ENCODE measurements around the gene UNC119. TPM values are rescaled to one million over a fixed set of nuclear protein-coding genes. Genes with fewer than 3 reads are reported as not detected.

Gene UNC119
- total RNA-seq, 2 experiments from 2014 or later = 38.6 to 46.6 TPM

- peaks cover 1% of the 10 kb centered on the region for H3K27me3 Mint-ChIP-seq
- no peak for DNase-seq
- no peak overlapping the region for H3K4me3 Mint-ChIP-seq
- no peaks in the 10 kb centered on the region for H3K4me1 Mint-ChIP-seq
- H3K36me3 Mint-ChIP-seq (ENCODE audit: low read depth) = no peaks in the 10 kb centered on the region
- H3K27ac Mint-ChIP-seq = no peak overlapping the region
- no peaks in the 10 kb centered on the region for H3K9me3 Mint-ChIP-seq
- POLR2A ChIA-PET = no interaction called here
- CTCF ChIA-PET = interaction anchor here (0.5 to 1.6 kb wide), 7 partner anchors 9 to 875 kb away, joined by 3 to 4 read pairs (median 3); no protein-coding TSS in a partner anchor
Observed at GRCh38 chr17:28534740-28535375, 17.6 kb downstream of the UNC119 start.

GRCh38 chr17:28533091-28533807 lies 19.2 kb downstream of the UNC119 start:
- Mint-ChIP-seq H3K27me3 (peaks cover 1% of the 10 kb centered on the region), H3K9me3 (no peaks in the 10 kb centered on the region), H3K36me3 (ENCODE audit: low read depth) (no peaks in the 10 kb centered on the region), H3K27ac (no peak overlapping the region), H3K4me1 (no peaks in the 10 kb centered on the region), H3K4me3 (no peak overlapping the region)
- CTCF ChIA-PET = no interaction called here
- POLR2A ChIA-PET = no interaction called here
- no peak for DNase-seq

GRCh38 chr17:28532050-28532960 lies 20.1 kb downstream of the UNC119 start:
- no peak for DNase-seq
- H3K27me3 Mint-ChIP-seq = peaks cover 1% of the 10 kb centered on the region
- ChIA-PET POLR2A (no interaction called here), CTCF (interaction anchor here (1.1 kb wide), 1 partner anchor 8 kb away, joined by 4 read pairs; no protein-coding TSS in a partner anchor)
- no peaks in the 10 kb centered on the region for H3K36me3 Mint-ChIP-seq (ENCODE audit: low read depth)
- no peaks in the 10 kb centered on the region for H3K4me1 Mint-ChIP-seq
- H3K9me3 Mint-ChIP-seq = no peaks in the 10 kb centered on the region
- no peak overlapping the region for H3K4me3 Mint-ChIP-seq
- no peak overlapping the region for H3K27ac Mint-ChIP-seq

DNA sequence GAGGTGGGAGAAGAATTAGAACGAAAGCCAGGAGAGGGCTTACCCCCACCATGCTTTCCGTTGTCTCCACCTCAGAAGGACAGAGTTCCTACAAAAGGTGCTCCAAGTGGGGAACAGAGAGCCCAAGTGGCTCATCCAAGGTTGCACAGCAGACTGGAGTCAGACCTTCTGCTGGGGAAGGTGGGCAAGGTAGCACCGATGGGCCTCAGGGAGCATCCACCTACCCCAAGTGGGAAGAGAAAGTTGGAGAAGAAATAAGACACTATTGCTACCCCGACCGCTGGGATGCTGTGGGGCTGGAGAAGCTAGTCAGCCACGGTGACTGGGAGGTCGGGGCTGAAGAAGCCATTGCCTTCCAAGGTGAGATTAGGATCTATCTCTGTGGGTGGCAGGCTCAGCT lies 21.5 kb downstream of the UNC119 start:
- ChIA-PET CTCF (interaction anchor here (1.1 kb wide), 1 partner anchor 9 kb away, joined by 4 read pairs; no protein-coding TSS in a partner anchor), POLR2A (no interaction called here)
- H3K9me3 Mint-ChIP-seq = no peaks in the 10 kb centered on the region
- no peaks in the 10 kb centered on the region for H3K36me3 Mint-ChIP-seq (ENCODE audit: low read depth)
- H3K4me3 Mint-ChIP-seq = no peak overlapping the region
- no peak overlapping the region for H3K27ac Mint-ChIP-seq
- no peaks in the 10 kb centered on the region for H3K4me1 Mint-ChIP-seq
- H3K27me3 Mint-ChIP-seq = peaks cover 1% of the 10 kb centered on the region
- no peak for DNase-seq

GRCh38 chr17:28530250-28530649 lies 22.2 kb downstream of the UNC119 start:
- CTCF ChIA-PET = no interaction called here
- H3K4me1 Mint-ChIP-seq = no peaks in the 10 kb centered on the region
- no peak overlapping the region for H3K4me3 Mint-ChIP-seq
- H3K9me3 Mint-ChIP-seq = no peaks in the 10 kb centered on the region
- peaks cover 1% of the 10 kb centered on the region for H3K27me3 Mint-ChIP-seq
- POLR2A ChIA-PET = no interaction called here
- H3K27ac Mint-ChIP-seq = no peak overlapping the region
- DNase-seq = no peak
- no peaks in the 10 kb centered on the region for H3K36me3 Mint-ChIP-seq (ENCODE audit: low read depth)

DNA sequence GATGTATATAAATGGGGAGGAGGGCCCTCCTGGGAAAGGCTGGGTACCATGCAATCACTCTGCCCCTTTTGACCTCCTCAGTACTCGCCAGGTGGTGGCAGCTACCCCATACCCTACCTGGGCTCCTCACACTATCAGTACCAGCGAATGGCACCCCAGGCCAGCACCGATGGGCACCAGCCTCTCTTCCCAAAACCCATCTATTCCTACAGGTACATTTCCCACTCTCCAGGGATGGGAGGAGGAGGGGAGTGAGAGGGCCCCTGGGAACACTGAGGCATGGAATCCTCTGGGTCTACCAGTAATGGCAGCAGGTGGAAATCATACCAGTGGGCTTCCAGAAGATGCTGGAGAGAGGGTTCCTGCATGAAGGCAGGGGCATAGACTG lies 23.4 kb downstream of the UNC119 start:
- no peaks in the 10 kb centered on the region for H3K36me3 Mint-ChIP-seq (ENCODE audit: low read depth)
- CTCF ChIA-PET = interaction anchor here (0.6 kb wide), 1 partner anchor 94 kb away, joined by 3 read pairs; no protein-coding TSS in a partner anchor
- POLR2A ChIA-PET = no interaction called here

DNA sequence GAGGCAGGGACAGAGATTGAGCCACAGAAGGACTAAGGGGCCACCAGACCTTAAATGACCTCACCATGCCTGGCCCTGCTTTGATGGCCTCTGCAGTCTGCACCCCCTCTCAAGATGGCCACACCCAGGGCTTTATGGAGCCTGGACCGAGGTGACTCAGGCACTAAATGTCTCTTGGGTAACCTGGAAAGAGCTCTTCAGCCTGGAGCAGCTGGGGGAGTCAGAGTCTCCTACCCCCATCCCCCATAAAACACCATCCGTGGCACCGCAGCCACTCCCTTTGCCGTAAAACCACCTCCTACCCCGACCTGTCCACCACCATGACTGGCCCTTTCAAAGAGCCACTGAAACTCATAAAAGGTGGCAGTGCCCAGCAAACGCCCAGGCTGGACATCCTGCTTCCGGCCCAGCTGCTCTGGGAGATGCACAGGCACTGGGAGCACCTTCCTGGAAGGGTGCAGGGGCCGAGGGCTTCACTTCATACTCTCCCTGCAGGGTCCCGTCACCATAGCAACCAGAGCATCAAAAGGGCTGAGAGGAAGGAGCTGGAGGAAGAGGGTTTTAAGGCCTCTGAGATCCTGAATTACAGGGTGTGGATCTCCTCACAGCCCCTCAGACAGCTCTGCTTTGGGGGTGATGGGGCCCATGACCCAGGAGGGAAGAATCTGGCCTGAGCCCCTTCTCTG lies 24.0 kb downstream of the UNC119 start:
- H3K36me3 Mint-ChIP-seq (ENCODE audit: low read depth) = no peaks in the 10 kb centered on the region
- DNase-seq = no peak
- CTCF ChIA-PET = interaction anchor here (0.6 kb wide), 1 partner anchor 95 kb away, joined by 3 read pairs; no protein-coding TSS in a partner anchor
- peaks cover 1% of the 10 kb centered on the region for H3K27me3 Mint-ChIP-seq
- H3K4me1 Mint-ChIP-seq = no peaks in the 10 kb centered on the region
- H3K9me3 Mint-ChIP-seq = no peaks in the 10 kb centered on the region
- H3K4me3 Mint-ChIP-seq = no peak overlapping the region
- H3K27ac Mint-ChIP-seq = no peak overlapping the region
- POLR2A ChIA-PET = no interaction called here

More for the DNA sequence above, 23.4 kb downstream of the UNC119 start:
- no peak overlapping the region for H3K27ac Mint-ChIP-seq
- no peak for DNase-seq
- H3K9me3 Mint-ChIP-seq = no peaks in the 10 kb centered on the region
- H3K27me3 Mint-ChIP-seq = peaks cover 1% of the 10 kb centered on the region
- no peaks in the 10 kb centered on the region for H3K4me1 Mint-ChIP-seq
- H3K4me3 Mint-ChIP-seq = no peak overlapping the region

DNA sequence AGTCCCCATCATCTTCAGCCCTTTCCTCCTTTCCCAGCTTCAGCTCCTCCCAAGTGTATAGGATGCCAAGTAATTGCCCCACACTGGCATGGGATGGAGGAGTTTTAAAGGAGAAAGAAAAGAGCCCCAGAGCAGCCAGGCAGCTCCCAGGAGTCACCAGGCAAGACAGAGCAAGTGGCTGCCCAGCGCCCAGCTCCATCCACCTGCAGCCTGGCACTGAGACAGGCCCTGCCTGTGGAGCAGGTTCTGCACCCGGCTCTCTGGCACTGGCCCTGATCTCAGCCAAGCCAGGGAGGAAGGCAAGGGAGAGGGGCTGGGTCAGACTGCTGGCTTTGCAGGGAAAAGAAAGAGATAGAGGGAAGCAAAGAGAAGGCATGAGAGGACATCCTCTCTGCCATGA lies 24.6 kb downstream of the UNC119 start:
- no peaks in the 10 kb centered on the region for H3K9me3 Mint-ChIP-seq
- H3K4me3 Mint-ChIP-seq = no peak overlapping the region
- peaks cover 1% of the 10 kb centered on the region for H3K27me3 Mint-ChIP-seq
- H3K27ac Mint-ChIP-seq = no peak overlapping the region
- no peaks in the 10 kb centered on the region for H3K36me3 Mint-ChIP-seq (ENCODE audit: low read depth)
- H3K4me1 Mint-ChIP-seq = no peaks in the 10 kb centered on the region
- POLR2A ChIA-PET = interaction anchor here (0.5 kb wide), 1 partner anchor 366 kb away, joined by 3 read pairs; no protein-coding TSS in a partner anchor
- CTCF ChIA-PET = no interaction called here
- DNase-seq = no peak

- H3K27me3 Mint-ChIP-seq = peaks cover 1% of the 10 kb centered on the region
- no peaks in the 10 kb centered on the region for H3K36me3 Mint-ChIP-seq (ENCODE audit: low read depth)
- DNase-seq = no peak
- H3K9me3 Mint-ChIP-seq = no peaks in the 10 kb centered on the region
- POLR2A ChIA-PET = interaction anchor here (0.5 kb wide), 1 partner anchor 41 kb away, joined by 4 read pairs; no protein-coding TSS in a partner anchor
- H3K4me1 Mint-ChIP-seq = no peaks in the 10 kb centered on the region
- CTCF ChIA-PET = no interaction called here
- H3K4me3 Mint-ChIP-seq = no peak overlapping the region
- H3K27ac Mint-ChIP-seq = no peak overlapping the region
Observed at GRCh38 chr17:28527181-28527681, 25.2 kb downstream of the UNC119 start.

DNA sequence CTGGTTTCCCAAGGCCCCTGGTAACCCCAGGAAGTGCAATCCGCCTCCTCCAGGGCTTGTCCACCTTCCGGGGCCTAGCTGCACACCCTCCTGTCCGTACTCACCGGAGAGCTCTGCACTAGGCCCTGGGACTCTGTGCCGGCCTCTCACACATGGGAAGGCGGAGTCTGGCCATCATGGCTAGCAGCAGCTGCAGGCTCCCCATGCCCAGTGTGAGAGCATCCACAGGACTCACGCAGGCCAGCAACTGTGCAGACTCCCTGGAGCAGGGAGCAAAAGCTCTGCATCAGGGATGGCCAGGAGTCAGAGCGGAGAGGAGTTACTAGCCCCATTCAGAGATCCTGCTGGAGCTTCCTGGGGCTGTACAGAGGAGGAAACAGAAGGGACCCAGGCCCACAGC lies 26.0 kb downstream of the UNC119 start:
- Mint-ChIP-seq H3K27ac (no peak overlapping the region), H3K4me3 (no peak overlapping the region), H3K4me1 (no peaks in the 10 kb centered on the region), H3K36me3 (ENCODE audit: low read depth) (no peaks in the 10 kb centered on the region), H3K27me3 (no peaks in the 10 kb centered on the region), H3K9me3 (no peaks in the 10 kb centered on the region)
- POLR2A ChIA-PET = interaction anchor here (0.5 kb wide), 1 partner anchor 42 kb away, joined by 4 read pairs; no protein-coding TSS in a partner anchor
- CTCF ChIA-PET = interaction anchor here (1.2 kb wide), 1 partner anchor 9 kb away, joined by 3 read pairs; no protein-coding TSS in a partner anchor
- no peak for DNase-seq

DNA sequence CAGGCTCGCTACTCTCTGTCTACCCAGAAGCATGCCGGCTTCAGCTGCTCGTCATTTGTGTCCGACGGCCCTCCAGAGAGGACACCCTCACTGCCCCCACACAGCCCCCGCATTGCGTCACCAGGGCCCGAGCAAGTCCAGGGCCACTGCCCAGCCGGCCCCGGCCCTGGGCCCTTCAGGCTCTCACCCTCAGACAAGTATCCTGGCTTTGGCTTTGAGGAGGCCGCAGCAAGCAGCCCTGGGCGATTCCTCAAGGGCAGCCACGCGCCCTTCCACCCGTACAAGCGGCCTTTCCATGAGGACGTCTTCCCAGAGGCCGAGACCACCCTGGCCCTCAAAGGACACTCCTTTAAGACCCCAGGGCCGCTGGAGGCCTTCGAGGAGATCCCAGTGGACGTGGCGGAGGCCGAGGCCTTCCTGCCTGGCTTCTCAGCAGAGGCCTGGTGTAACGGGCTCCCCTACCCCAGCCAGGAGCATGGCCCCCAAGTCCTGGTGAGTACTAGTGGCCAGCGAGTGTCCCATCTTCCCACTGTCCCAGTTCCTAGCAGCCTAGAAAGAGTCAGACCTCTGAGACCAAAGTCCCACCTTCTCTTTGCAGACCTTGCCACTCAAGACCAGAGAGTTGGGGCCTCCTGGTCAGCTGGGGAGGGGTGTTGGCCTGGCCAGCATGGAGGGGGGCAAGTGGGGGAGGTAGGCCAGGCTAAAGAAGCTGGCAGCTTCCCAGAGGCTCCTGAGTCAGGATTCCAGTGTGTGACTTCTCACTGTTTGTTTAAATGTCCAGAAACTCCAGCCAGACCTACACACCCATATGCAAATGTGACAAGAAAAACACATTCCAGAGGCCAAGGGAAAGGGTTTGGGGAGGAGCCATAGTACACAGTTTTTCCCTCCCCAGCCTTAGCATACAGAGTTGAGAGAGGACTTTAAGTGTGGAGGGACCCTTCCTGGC lies 27.7 kb downstream of the UNC119 start:
- no peaks in the 10 kb centered on the region for H3K4me1 Mint-ChIP-seq
- ChIA-PET CTCF (no interaction called here), POLR2A (no interaction called here)
- H3K36me3 Mint-ChIP-seq (ENCODE audit: low read depth) = no peaks in the 10 kb centered on the region
- no peaks in the 10 kb centered on the region for H3K27me3 Mint-ChIP-seq
- H3K27ac Mint-ChIP-seq = no peak overlapping the region
- H3K4me3 Mint-ChIP-seq = no peak overlapping the region
- DNase-seq = no peak
- H3K9me3 Mint-ChIP-seq = no peaks in the 10 kb centered on the region
